HG03103 (cell line): ENCODE data around the gene NEURL3.
"Not testable (repeated sequence)": the region's sequence is repeated elsewhere in the genome, so short reads cannot be mapped to it uniquely, and the experiment has no call there.

Experiments
- ATAC-seq: cut with Tn5 transposase; IDR thresholded peaks from one replicate; pipeline ENCODE4 v1.9.1; 2021; ENCODE audit warnings: low read depth; ENCODE audit not compliant: unreplicated experiment

The NEURL3 gene, protein sequence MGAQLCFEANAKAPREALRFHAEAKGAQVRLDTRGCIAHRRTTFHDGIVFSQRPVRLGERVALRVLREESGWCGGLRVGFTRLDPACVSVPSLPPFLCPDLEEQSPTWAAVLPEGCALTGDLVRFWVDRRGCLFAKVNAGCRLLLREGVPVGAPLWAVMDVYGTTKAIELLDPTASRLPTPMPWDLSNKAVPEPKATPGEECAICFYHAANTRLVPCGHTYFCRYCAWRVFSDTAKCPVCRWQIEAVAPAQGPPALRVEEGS

DNA sequence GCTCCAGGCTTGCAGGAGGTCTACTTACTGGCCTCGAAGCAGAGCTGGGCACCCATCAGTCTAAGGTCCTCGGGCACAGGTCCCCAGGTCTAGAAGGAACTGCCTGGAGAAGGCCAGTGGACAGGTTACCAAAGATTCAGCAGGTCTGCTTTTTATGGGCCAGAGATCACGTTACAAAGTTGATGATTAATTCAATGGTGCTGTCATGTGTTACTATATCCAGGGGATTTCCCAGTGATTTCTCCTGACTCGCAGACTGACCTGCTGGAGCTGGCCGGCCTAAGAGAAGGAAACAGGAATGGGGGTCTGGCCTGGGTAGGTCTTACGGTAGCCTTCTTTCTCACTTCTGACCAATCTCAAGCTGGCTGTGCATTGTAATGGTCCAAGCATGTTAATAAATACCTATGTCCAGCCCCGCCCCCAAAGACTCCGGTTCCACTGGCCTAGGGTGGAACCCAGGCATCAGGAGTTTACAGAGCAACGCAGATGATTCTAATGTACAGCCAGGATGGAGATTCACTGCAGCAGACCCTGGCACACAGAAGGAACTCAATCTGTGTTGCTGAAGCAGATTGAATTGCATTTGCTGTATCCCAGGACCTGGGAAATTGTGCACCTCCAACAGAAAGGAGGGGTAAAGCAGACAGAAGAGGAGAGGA is at the start of gene NEURL3:
TSS of gene NEURL3 (minus strand) at position 127 of the 659 bp plus-strand sequence. CDS start at position 56, 71 bp downstream.
- ATAC-seq = no peak

DNA sequence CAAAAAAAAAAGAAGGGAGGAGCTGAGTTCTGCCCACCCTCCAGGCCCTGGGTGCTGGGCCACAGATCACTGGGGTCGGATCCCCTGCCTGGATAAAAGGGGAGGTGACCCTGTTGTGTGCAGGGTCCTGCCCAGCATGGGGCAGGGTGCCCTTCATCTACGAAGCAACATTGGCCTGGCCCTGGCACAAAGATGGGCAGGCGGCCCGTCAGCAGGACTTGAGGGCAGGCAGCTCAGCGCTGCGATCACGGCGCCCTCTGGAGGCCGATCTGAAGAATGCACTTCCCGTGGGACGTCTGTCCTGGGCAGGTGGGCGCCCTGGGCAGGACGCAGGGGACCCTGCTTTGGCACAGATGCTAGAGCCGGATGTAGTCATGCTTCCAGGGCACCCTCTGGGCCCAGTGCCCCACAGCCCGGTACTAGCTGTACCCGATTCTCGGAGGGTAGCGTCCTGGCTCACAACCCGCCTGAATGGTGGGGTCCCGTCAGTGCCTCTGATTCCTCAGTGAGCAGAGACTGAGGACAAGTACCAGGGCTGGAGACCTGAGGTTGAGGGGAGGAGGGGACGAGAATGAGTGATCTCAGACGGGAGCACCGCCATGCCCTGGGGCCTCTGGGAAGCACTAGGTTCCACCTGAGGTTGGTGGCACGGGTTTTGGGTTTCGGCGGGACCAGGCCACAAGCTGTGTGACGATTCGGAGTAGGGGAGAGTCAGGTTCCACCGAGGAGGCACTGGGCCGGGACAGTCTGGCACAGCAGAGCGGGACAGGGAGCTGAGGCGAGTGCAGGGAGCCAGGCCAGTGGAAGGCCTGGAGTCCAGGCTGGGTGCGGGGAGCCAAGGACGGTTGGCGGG is 49.4 kb upstream of the NEURL3 start:
- no peak for ATAC-seq

DNA sequence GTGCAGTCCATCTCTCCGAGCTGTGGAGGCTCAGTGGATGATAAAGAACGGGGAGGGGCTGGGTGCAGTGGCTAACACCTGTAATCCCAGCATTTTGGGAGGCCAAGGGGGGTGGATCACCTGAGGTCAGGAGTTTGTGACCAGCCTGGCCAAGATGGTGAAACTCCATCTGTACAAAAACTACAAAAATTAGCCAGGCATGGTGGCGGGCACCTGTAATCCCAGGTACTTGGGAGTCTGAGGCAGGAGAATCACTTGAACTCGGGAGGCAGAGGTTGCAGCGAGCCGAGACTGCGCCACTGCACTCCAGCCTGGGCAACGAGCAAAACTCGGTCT is 48.8 kb upstream of the NEURL3 start:
- ATAC-seq = not testable (repeated sequence)

DNA sequence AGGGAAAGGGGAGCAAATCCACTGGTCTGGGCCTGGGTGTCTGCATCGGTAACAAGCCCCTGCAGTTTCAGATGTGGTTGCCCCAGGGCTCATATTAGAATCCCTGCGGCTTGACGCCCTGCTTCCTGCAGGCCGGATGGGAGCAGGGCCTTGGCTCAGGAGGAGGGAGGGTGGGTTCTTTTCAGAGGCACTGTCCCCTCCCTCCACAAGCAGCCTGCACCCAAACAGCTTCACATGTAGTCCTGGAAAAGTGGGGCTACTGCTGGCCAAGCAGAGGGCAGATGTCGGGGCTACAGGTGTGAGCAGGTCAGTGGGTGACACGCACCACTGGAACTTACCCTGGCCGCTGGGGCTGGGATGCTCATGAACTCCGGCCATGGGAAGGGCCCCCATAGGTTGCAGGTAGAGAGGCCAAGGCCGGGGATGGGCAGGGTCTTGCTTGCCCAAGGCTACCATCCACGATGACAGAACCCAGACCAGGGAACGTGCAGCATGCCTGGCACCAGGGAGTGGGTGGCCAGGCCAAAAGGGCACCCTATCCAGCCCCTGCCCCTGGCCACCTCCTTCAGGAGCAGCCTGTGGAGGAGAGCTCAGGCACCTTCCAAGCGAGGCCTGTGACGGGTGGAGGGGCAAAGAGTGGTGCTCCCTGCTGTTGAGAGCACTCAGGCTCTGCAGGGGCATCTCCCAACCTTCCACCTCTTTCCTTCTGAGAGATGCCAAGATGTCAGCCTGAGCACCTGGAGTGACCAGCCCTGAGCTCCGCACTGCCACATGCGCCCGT is 48.2 kb upstream of the NEURL3 start:
- ATAC-seq = no peak

DNA sequence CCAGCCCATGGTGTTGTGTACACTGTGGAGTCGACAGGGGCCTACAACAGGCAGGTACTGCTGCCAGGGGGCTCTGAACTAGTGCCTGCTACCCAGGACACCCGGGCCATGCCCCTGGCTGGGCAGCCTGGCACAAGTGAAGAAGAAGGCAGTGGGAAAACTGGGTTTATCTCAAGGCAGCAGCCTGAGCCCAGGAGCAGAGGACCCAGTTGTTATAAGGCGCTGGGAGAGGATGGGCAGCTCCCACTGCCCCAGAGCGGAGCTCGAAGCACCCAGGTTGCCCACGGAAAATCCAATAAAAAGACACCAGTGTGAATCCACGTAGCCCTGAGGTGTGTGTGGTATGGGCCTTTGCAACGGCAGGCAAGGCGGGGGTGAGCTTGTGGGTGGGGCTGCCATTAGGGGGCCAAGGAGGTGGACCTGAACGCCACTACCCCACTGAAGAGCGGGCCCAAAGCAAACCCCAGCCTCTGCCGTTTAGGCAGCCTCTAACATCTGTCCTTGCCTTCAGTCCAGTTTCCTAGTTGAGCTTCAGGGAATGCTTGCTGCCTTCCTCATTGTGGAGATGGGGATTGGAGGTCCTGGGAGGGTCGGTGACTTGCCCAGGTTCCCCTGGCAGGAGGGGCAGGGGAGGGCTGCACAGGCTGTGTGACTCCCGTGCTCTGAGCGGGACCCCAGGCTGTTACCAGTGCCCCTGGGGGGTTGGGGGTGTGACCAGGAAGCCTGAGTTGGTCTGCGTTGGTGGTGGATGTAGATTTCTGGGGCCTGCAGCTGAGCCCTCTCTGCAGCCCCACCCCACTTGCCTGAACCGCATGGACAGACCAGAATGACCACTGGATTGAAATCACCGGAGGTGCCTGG is 47.4 kb upstream of the NEURL3 start:
- no peak for ATAC-seq

DNA sequence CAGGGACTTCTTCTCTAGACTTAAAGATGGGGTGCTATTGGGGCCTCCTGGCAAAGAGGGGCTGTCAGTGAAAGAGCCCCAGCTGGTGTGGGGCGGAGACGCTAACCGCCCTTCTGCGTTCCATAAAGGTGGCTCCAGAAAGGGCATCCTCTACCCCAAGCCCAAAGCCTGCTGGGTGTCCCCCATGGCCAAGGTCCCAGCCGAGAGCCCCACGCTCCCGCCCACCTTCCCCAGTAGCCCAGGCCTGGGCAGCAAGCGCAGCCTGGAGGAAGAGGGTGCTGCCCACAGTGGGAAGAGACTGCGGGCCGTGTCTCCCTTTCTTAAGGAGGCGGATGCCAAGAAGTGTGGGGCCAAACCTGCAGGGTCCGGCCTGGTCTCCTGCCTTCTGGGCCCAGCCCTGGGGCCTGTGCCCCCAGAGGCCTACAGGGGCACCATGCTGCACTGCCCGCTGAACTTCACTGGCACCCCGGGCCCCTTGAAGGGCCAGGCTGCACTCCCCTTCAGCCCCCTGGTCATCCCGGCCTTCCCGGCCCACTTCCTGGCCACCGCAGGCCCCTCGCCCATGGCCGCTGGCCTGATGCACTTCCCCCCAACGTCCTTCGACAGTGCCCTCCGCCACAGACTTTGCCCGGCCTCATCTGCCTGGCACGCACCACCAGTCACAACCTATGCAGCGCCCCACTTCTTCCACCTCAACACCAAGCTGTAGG is 46.6 kb upstream of the NEURL3 start:
- no peak for ATAC-seq

DNA sequence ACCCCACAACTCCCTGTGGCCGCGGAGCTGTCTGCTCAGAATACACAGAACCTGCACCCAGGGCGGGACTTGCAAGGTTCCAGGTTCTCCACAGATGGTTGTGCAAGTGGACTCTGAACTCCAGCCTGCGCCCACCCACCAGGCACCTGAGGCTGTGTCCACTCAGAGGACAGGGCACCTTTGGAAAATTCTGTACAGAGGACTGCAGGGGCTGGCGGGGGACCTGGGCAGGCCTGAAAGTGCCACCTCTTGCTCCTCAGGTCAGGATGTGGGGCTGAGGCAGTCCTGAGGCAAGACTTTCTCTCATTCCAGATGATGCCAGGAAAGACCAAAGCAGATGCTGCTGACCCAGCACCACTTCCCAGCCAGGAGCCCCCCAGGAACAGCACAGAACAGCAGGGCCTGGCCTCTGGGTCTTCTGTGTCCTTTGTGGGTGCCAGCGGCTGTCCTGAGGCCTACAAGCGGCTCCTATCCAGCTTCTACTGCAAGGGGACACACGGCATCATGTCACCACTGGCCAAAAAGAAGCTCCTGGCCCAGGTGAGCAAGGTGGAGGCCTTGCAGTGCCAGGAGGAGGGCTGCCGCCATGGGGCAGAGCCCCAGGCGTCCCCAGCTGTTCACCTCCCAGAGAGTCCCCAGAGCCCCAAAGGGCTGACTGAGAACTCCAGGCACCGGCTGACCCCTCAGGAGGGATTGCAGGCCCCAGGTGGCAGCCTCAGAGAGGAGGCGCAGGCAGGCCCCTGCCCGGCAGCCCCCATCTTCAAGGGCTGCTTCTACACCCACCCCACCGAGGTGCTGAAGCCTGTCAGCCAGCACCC is 45.8 kb upstream of the NEURL3 start:
- ATAC-seq = no peak

DNA sequence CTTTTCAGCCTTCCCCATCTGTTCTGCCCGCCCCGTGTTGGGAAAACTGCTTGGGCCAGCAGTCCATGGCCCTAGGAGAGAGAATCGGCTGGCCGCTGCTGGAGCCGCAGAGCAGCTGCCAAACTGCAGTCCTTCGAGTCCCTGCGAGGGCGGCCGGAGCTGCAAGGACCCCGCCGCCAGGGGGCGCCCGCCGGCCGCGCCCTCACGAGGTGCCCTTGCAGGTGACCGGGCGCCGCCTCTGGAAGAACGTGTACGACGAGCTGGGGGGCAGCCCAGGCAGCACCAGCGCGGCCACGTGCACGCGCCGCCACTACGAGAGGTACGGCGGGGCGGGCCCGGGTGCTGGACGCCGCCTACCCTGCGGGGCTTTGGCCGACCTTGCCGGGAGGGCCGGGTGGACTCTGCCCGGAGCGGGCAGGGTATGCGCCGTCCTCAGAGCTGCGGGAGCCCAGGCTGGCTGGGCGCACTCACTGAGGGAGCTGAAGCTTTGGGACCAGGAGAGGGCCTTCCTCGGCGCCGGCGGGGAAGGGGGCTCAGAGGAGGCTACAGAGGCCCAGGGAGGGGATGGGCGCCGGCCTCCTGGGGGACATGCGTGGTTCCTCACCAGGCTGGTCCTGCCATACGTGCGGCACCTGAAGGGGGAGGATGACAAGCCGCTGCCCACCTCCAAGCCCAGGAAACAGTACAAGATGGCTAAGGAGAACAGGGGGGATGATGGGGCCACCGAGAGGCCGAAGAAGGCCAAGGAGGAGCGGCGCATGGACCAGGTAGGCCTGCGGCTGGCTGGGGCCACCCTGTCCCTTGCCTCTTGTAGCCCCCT is 45.0 kb upstream of the NEURL3 start:
- no peak for ATAC-seq

DNA sequence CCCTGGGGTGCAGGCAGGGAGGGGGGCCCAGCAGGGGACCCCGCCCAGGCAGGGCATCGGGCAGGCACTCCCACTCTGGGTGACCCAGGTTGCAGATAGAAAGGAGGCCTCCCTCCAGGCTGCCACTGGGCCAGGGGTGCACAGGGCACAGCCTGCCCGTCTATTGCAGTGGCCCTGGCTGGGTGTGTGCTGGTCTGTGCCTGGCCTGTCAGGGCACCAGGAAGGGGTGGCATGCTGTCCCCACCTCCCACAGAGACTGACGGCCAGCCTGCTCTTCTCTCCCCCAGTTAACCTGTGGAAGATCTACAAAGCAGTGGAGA is 44.3 kb upstream of the NEURL3 start:
- ATAC-seq = no peak

DNA sequence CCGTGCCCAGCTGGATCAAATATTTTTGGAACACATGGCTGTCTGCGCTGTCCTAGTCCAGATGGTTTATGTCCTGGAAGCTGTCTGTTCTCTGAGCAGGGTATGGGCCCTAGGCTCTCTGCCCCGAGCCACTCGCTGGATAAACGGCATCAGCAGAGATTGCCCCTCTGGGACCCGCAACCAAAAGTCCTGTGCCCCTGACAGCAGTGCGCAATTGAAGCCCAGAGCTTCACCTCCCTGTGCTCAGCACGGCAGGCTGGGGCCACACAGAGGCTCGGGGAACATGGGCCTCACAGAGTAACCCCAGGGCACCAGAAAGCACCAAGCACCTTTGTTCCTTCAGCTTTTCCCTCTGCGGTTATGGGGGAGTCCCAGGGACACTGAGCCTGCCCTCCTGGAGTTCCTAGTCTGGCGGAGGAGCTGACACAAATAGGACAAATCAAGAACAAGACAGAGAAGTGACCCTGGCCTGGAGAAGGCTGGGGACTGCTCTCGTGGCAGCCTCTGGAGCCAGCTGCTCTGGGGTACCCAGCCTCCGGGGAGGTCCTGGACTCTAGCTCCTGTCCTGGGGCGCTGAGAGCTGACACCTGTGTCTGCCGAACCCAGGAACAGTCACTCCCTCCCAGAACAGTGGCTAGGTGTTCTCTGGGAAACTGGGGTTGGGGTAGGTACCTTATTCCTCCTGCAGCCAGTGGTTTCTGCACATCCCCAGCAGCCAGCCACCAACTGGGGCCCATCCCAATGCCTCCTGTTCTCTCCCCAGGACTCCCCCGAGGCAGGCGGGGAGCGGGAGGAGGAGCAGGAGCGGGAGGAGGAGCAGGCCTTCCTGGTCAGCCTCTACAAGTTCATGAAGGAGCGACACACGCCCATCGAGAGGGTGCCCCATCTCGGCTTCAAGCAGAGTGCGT is 43.7 kb upstream of the NEURL3 start:
- no peak for ATAC-seq

DNA sequence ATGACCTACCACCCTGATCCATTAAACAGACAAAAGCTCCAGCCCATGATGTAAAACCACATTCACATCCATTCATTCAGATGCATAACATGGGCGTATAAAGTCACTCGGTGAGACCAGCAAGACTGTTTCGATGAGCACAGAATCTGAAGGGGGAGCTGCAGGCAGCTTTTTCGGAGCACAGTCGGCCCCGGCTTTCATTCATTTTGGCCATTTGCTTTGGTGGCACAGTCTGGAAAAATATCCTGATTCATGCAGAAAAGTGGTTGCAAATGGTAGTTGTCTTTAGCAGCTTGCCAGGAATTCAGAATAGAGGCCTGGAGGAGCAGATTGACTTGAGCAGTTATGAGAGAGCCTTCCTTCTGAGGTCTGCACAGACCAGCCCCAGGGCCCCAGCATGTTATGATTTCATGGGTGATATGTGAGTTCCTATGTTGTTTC is 42.6 kb upstream of the NEURL3 start:
- ATAC-seq = no peak

DNA sequence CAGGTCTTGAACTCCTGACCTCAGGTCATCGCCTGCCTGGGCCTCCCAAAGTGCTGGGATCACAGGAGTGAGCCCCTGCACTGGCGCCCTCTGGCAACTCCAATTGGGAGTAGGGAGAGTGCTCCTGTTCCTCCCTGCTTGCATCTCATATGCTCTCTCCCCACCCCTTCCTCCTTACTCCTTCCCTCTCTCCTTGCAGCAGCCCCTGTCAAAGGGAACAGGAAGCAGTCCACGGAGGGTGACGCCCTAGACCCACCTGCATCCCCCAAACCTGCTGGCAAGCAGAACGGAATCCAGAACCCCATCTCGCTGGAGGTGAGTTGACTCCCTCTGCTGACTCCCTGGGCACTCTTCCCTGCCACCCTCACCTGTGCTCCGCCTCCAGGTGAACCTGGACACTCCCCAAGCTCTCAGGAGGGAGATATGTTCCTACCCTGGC is 42.1 kb upstream of the NEURL3 start:
- ATAC-seq = no peak

DNA sequence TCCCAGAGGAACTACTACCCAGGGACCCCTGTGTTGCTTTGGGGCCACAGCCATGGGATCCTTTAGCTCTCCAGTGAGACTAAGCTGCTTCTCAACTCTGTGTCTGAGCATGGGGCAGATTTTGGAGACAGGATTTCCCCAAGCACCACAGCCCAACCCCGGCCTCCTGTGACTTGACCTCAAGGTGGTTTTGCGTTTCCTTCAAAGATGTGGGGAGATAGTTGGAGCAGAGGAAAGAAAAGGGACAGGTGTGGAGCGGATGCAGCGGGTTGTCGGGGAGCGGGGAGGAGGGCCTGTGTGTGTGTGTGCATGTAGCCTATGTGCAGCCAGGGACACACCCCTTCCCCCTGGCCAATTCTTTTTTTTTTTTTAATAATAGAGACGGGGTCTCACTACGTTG is 41.6 kb upstream of the NEURL3 start:
- ATAC-seq = no peak

DNA sequence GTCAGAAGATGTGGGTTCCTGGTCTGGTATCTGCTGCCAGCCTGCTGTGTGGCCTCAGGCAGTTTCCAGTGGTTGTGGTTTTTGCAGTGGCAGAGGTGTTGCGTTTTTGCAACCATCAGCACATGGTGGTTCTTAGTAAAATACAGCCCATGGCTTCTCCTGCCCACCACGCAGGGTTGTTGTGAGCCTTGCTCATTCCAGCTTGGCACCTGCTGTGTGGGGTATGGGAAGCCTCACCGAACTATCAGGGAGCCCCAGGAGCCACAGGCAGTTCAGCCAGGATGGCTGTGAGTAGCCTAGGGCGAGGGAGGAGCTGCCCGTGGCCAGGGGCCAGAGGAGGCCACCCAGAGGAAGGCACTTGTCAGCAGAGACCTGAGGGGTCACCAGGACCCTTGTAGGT is 41.2 kb upstream of the NEURL3 start:
- ATAC-seq = no peak

DNA sequence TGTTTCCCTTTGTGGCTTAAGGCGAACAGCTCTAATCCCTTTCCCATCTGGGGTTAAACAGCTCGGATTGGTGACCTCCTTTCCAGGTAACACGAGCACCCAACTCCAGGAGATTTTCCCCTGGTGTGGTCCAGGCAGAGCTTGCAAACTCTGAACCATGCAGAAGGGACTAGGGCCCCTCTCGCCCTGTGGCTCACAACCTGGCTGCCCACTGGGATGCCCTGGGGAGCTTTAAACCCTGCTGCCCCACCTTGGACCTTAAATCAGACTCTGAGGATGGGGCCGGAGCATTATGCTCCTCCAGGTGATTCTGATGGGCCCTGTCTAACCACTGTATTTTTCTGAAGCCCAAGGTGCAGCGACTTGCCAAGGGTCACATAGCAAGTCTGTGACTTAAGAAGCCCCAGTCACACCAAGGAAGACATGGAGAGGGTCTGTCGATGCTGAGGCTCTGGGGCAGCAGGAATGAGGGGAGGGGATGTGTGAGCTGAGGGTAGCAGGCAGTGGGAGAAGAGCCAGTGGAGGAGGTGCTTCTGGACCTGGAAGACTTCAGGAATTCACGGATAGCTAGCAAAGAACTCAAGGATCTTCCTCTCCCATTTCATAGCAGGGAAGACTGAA is 37.3 kb upstream of the NEURL3 start:
- ATAC-seq = no peak
